GM12878 (cell line): Measurements from ENCODE around the gene RER1.

Experiments used
- BACH1 ChIP-seq: fragments of 450-650 bp; IDR thresholded peaks from 2 replicates; pipeline ENCODE4 v1.6.1; 2017; ENCODE audit warnings: mild to moderate bottlenecking, borderline replicate concordance
- EP300 ChIP-seq, 2 experiments: fragments of 150-350 bp in 1 of 2; IDR thresholded peaks; 2 replicates each; pipeline ENCODE4 v1.6.1; 2011 to 2012; ENCODE audit warnings: low read depth in 2 of 2, low read length in 2 of 2, borderline replicate concordance in 1 of 2, improper control_type of control experiment in 1 of 2, inconsistent platforms in 1 of 2; ENCODE audit not compliant: control insufficient read depth in 1 of 2
- EZH2 ChIP-seq: IDR thresholded peaks from 2 replicates; pipeline ENCODE4 v1.6.1; 2012; ENCODE audit warnings: low read depth, mild to moderate bottlenecking, control low read depth, inconsistent platforms, low read length, borderline replicate concordance; ENCODE audit not compliant: control insufficient read depth
- POLR2A ChIP-seq: IDR thresholded peaks from 2 replicates; pipeline ENCODE4 v1.6.1; 2011; ENCODE audit warnings: low read depth, mild to moderate bottlenecking, low read length
- SPI1 ChIP-seq: IDR thresholded peaks from 2 replicates; pipeline ENCODE4 v1.6.1; 2011; ENCODE audit warnings: low read depth, mild to moderate bottlenecking, low read length, moderate library complexity, borderline replicate concordance; ENCODE audit not compliant: insufficient read depth
- TF ChIP-seq, protein P1 (sequence below), 3 experiments: IDR thresholded peaks in 2 of 3; conservative IDR thresholded peaks in 1 of 3; 2 replicates each; pipeline ENCODE4 v1.5.1; 2011; ENCODE audit warnings: low read depth in 3 of 3, low read length in 3 of 3, mild to moderate bottlenecking in 3 of 3, control low read depth in 2 of 3, moderate library complexity in 2 of 3, inconsistent platforms in 1 of 3, mixed read lengths in 1 of 3; ENCODE audit not compliant: control insufficient read depth in 2 of 3, insufficient read depth in 1 of 3; ENCODE audit errors: extremely low read depth in 1 of 3
- TF ChIP-seq, protein P2 (sequence below): fragments of 450-650 bp; IDR thresholded peaks from 2 replicates; pipeline ENCODE4 v1.6.1; 2014; ENCODE audit warnings: mild to moderate bottlenecking

DNA sequence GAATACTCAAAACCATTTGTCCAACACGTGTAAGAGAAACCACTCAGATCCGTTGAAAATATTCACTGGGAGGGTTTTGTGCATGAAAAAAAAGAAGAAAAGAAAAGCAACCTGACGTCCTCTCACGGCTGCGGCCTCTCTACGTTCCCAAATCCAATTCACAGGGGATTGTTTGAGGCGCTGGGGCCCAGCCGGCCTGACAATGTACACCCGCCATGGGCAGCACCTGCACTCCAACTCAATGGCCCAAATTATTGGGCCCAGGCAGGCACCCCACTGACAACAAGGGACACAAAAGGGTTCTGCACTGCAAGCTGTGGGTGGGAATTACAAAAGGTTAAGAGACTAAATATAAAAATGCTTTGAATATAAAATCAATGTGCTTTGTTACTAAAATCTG lies 41.8 kb upstream of the RER1 start:
- no peak for TF ChIP-seq POLR2A
- TF ChIP-seq SPI1: no peak
- TF ChIP-seq BACH1: no peak
- no peak for TF ChIP-seq EP300 (IDR thresholded peaks at IDR 0.05; ENCODE audit: borderline replicate concordance in 1 of 2, control insufficient read depth in 1 of 2, low read depth in 2 of 2, low read length in 2 of 2)
- TF ChIP-seq, protein P1, sequence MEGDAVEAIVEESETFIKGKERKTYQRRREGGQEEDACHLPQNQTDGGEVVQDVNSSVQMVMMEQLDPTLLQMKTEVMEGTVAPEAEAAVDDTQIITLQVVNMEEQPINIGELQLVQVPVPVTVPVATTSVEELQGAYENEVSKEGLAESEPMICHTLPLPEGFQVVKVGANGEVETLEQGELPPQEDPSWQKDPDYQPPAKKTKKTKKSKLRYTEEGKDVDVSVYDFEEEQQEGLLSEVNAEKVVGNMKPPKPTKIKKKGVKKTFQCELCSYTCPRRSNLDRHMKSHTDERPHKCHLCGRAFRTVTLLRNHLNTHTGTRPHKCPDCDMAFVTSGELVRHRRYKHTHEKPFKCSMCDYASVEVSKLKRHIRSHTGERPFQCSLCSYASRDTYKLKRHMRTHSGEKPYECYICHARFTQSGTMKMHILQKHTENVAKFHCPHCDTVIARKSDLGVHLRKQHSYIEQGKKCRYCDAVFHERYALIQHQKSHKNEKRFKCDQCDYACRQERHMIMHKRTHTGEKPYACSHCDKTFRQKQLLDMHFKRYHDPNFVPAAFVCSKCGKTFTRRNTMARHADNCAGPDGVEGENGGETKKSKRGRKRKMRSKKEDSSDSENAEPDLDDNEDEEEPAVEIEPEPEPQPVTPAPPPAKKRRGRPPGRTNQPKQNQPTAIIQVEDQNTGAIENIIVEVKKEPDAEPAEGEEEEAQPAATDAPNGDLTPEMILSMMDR (IDR thresholded peaks at IDR 0.05 in 2 of 3, conservative IDR thresholded peaks at IDR 0.05 in 1 of 3; ENCODE audit: control insufficient read depth in 2 of 3, extremely low read depth in 1 of 3, insufficient read depth in 1 of 3, low read depth in 3 of 3, low read length in 3 of 3): no peak
- no peak for TF ChIP-seq EZH2
- TF ChIP-seq, protein P2, sequence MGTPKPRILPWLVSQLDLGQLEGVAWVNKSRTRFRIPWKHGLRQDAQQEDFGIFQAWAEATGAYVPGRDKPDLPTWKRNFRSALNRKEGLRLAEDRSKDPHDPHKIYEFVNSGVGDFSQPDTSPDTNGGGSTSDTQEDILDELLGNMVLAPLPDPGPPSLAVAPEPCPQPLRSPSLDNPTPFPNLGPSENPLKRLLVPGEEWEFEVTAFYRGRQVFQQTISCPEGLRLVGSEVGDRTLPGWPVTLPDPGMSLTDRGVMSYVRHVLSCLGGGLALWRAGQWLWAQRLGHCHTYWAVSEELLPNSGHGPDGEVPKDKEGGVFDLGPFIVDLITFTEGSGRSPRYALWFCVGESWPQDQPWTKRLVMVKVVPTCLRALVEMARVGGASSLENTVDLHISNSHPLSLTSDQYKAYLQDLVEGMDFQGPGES: no peak
